IMR-90 (cell line): ENCODE data around the gene OTOGL. TPM values are rescaled to one million over a fixed set of nuclear protein-coding genes. Genes with fewer than 3 reads are reported as not detected.

Source experiments
- ATAC-seq: fragments of 200-7000 bp; cut with Tn5 transposase; 2 replicates; pipeline ENCODE4 v1.9.1; 2020; ENCODE audit warnings: low read depth, mild to moderate bottlenecking, moderate library complexity
- BruUV-seq: library from RNA; stranded (reverse); fragments of 400-500 nt; replicated peaks from 2 replicates; lab custom pipeline; 2021; lab: Mats Ljungman, UMichigan
- CTCF ChIA-PET: fragments of 300-600 bp; formaldehyde crosslinking; extraction: SDS; loops from one replicate; lab custom pipeline; 2021; ENCODE audit warnings: antibody characterized with exemption; lab: Yijun Ruan, JAX
- POLR2A ChIA-PET: fragments of 300-600 bp; sonication (Branson Sonifier 250); formaldehyde crosslinking; loops from one replicate; lab custom pipeline; 2022; ENCODE audit warnings: antibody characterized with exemption; ENCODE audit not compliant: unreplicated experiment; lab: Charles Lee
- DNase-seq: peaks from one replicate; pipeline ENCODE4 v3.0.0; 2013
- H2AFZ ChIP-seq: replicated peaks from 2 replicates; pipeline ENCODE3; 2013; ENCODE audit warnings: low read length, mild to moderate bottlenecking; ENCODE audit not compliant: poor library complexity
- H2AK5ac ChIP-seq: 2 replicates; pipeline ENCODE4 v1.6.1; 2013; ENCODE audit warnings: low read depth, low read length, inconsistent platforms
- H2AK9ac ChIP-seq: replicated peaks from 2 replicates; pipeline ENCODE3; 2013; ENCODE audit warnings: mild to moderate bottlenecking, low read depth, low read length, moderate library complexity; ENCODE audit not compliant: poor library complexity
- H2BK120ac ChIP-seq: 2 replicates; pipeline ENCODE4 v1.6.1; 2013; ENCODE audit warnings: low read depth, low read length, inconsistent platforms
- H2BK15ac ChIP-seq: 3 replicates; pipeline ENCODE4 v1.6.1; 2013; ENCODE audit warnings: low read depth, low read length, inconsistent platforms
- H2BK20ac ChIP-seq: 2 replicates; pipeline ENCODE4 v1.6.1; 2013; ENCODE audit warnings: low read depth, mild to moderate bottlenecking, inconsistent platforms, low read length, moderate library complexity
- H2BK5ac ChIP-seq: 2 replicates; pipeline ENCODE4 v1.6.1; 2013; ENCODE audit warnings: mild to moderate bottlenecking, low read depth, low read length, inconsistent platforms; ENCODE audit not compliant: poor library complexity, severe bottlenecking
- H3K14ac ChIP-seq: replicated peaks from 2 replicates; pipeline ENCODE4 v1.6.1; 2013; ENCODE audit warnings: low read depth, low read length, inconsistent platforms
- H3K18ac ChIP-seq: 2 replicates; pipeline ENCODE4 v1.6.1; 2013; ENCODE audit warnings: low read depth, low read length, control low read depth
- H3K23ac ChIP-seq: 2 replicates; pipeline ENCODE4 v1.6.1; 2013; ENCODE audit warnings: low read depth, low read length, inconsistent platforms
- H3K27ac ChIP-seq: 2 replicates; pipeline ENCODE4 v1.5.1; 2013; ENCODE audit warnings: mild to moderate bottlenecking, control low read depth, low read length; ENCODE audit not compliant: insufficient read depth
- H3K27me3 ChIP-seq: 2 replicates; pipeline ENCODE4 v1.6.1; 2013; ENCODE audit warnings: low read length; ENCODE audit not compliant: control insufficient read depth, insufficient read depth
- H3K36me3 ChIP-seq: 2 replicates; pipeline ENCODE4 v1.6.1; 2013; ENCODE audit warnings: low read length, mixed read lengths; ENCODE audit not compliant: control insufficient read depth, insufficient read depth
- H3K4ac ChIP-seq: 2 replicates; pipeline ENCODE4 v1.6.1; 2013; ENCODE audit warnings: low read depth, low read length, inconsistent platforms
- H3K4me1 ChIP-seq: 2 replicates; pipeline ENCODE4 v1.6.1; 2013; ENCODE audit warnings: low read length, mixed read lengths; ENCODE audit not compliant: control insufficient read depth, insufficient read depth
- H3K4me2 ChIP-seq: 2 replicates; pipeline ENCODE4 v1.6.1; 2013; ENCODE audit warnings: low read depth, mild to moderate bottlenecking, control low read depth, low read length, moderate library complexity
- H3K4me3 ChIP-seq: 2 replicates; pipeline ENCODE4 v1.5.1; 2013; ENCODE audit warnings: low read depth, mild to moderate bottlenecking, control low read depth, low read length, moderate library complexity; ENCODE audit not compliant: insufficient read depth
- H3K56ac ChIP-seq: 2 replicates; pipeline ENCODE4 v1.6.1; 2013; ENCODE audit warnings: low read length, inconsistent platforms; ENCODE audit not compliant: insufficient read depth; ENCODE audit errors: extremely low read depth
- H3K79me1 ChIP-seq, 2 experiments: 2 replicates each; pipeline ENCODE4 v1.6.1; 2013; ENCODE audit warnings: low read length in 2 of 2, inconsistent platforms in 1 of 2, low read depth in 1 of 2
- H3K9ac ChIP-seq: 2 replicates; pipeline ENCODE4 v1.6.1; 2013; ENCODE audit warnings: low read depth, low read length, control low read depth
- H3K9me1 ChIP-seq: 2 replicates; pipeline ENCODE4 v1.6.1; 2013; ENCODE audit warnings: low read length, inconsistent platforms; ENCODE audit not compliant: insufficient read depth
- H3K9me3 ChIP-seq: 2 replicates; pipeline ENCODE4 v1.6.1; 2013; ENCODE audit warnings: low read length; ENCODE audit not compliant: control insufficient read depth, insufficient read depth
- H4K20me1 ChIP-seq: 2 replicates; pipeline ENCODE4 v1.6.1; 2013; ENCODE audit warnings: low read length, inconsistent platforms; ENCODE audit not compliant: insufficient read depth
- H4K5ac ChIP-seq: 2 replicates; pipeline ENCODE4 v1.6.1; 2013; ENCODE audit warnings: mild to moderate bottlenecking, low read depth, low read length, control low read depth
- H4K8ac ChIP-seq, 2 experiments: 2 replicates each; pipeline ENCODE4 v1.6.1; 2013; ENCODE audit warnings: low read depth in 2 of 2, low read length in 2 of 2, control low read depth in 1 of 2, inconsistent platforms in 1 of 2
- H4K91ac ChIP-seq: 2 replicates; pipeline ENCODE4 v1.6.1; 2013; ENCODE audit warnings: low read depth, low read length, inconsistent platforms; ENCODE audit not compliant: insufficient read depth
- BHLHE40 ChIP-seq: fragments of 150-350 bp; IDR thresholded peaks from 2 replicates; pipeline ENCODE4 v1.6.1; 2016; ENCODE audit warnings: mild to moderate bottlenecking, low read depth, low read length
- CHD1 ChIP-seq: IDR thresholded peaks from 2 replicates; pipeline ENCODE4 v1.6.1; 2012; ENCODE audit warnings: low read depth, low read length, improper control_type of control experiment
- FOS ChIP-seq: fragments of 150-350 bp; IDR thresholded peaks from 2 replicates; pipeline ENCODE4 v1.6.1; 2016; ENCODE audit warnings: low read depth, low read length
- MAFK ChIP-seq: IDR thresholded peaks from 2 replicates; pipeline ENCODE4 v1.6.1; 2012; ENCODE audit warnings: low read depth, low read length, improper control_type of control experiment
- MAZ ChIP-seq: IDR thresholded peaks from 2 replicates; pipeline ENCODE4 v1.6.1; 2012; ENCODE audit warnings: low read depth, mild to moderate bottlenecking, low read length, improper control_type of control experiment, moderate library complexity, borderline replicate concordance
- POLR2A ChIP-seq: IDR thresholded peaks from 2 replicates; pipeline ENCODE4 v1.6.1; 2012; ENCODE audit warnings: mild to moderate bottlenecking, low read depth, low read length
- RAD21 ChIP-seq: IDR thresholded peaks from 2 replicates; pipeline ENCODE4 v1.6.1; 2012; ENCODE audit warnings: low read length, improper control_type of control experiment
- RCOR1 ChIP-seq: IDR thresholded peaks from 2 replicates; pipeline ENCODE4 v1.6.1; 2012; ENCODE audit warnings: mild to moderate bottlenecking, low read length, improper control_type of control experiment; ENCODE audit not compliant: insufficient replicate concordance
- USF2 ChIP-seq: fragments of 150-350 bp; IDR thresholded peaks from 2 replicates; pipeline ENCODE4 v1.6.1; 2017; ENCODE audit warnings: mild to moderate bottlenecking, antibody characterized with exemption, low read length, low read depth
- dilution Hi-C: fragments of 300-500 bp; cut with HindIII; formaldehyde crosslinking; loops from one replicate; pipeline ENCODE4 v1.14.3; 2018; ENCODE audit warnings: low sequenced_read_pairs; ENCODE audit not compliant: unreplicated experiment
- in situ Hi-C: fragments of 300-500 bp; cut with MboI; formaldehyde crosslinking; loops from 3 replicates; pipeline ENCODE4 v1.14.3; 2019; ENCODE audit warnings: low sequenced_read_pairs, inconsistent platforms, mixed read lengths
- intact Hi-C: fragments of 100-400 bp; cut with micrococcal nuclease; formaldehyde crosslinking; loops from 2 replicates; pipeline ENCODE4 v1.10.0; 2022
- polyA plus RNA-seq, 3 experiments: library from polyadenylated mRNA; depleted of rRNA; stranded (reverse); fragments of >200 nt; gene quantifications; 2 replicates each; pipeline ENCODE4 v1.2.3, GENCODE V29; 2012; ENCODE audit warnings: low replicate concordance in 1 of 3
- total RNA-seq: library from RNA; depleted of rRNA; stranded (reverse); fragments of >200 nt; gene quantifications from 2 replicates; pipeline ENCODE4 v1.2.3, GENCODE V29; 2012
- TF ChIP-seq, protein P1 (sequence below): conservative IDR thresholded peaks from 2 replicates; pipeline ENCODE4 v1.5.1; 2012; ENCODE audit warnings: mild to moderate bottlenecking, low read depth, low read length, improper control_type of control experiment

OTOGL gene
- total and polyA plus RNA-seq, 2 of the 4 experiments (the other 2 are of a cell fraction) = 0.10 to 0.18 TPM

GRCh38 chr12:80235944-80236343 lies 136.6 kb downstream of the OTOGL start:
- TF ChIP-seq POLR2A (no peak), BHLHE40 (no peak), RCOR1 (no peak), FOS (no peak), CHD1 (no peak), MAFK (no peak), RAD21 (no peak), MAZ (no peak), USF2 (no peak)
- TF ChIP-seq, protein P1, sequence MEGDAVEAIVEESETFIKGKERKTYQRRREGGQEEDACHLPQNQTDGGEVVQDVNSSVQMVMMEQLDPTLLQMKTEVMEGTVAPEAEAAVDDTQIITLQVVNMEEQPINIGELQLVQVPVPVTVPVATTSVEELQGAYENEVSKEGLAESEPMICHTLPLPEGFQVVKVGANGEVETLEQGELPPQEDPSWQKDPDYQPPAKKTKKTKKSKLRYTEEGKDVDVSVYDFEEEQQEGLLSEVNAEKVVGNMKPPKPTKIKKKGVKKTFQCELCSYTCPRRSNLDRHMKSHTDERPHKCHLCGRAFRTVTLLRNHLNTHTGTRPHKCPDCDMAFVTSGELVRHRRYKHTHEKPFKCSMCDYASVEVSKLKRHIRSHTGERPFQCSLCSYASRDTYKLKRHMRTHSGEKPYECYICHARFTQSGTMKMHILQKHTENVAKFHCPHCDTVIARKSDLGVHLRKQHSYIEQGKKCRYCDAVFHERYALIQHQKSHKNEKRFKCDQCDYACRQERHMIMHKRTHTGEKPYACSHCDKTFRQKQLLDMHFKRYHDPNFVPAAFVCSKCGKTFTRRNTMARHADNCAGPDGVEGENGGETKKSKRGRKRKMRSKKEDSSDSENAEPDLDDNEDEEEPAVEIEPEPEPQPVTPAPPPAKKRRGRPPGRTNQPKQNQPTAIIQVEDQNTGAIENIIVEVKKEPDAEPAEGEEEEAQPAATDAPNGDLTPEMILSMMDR = no peak
- Histone ChIP-seq H2AFZ (no peak overlapping the region), H3K4ac (no peak overlapping the region), H3K79me1 (no peaks in the 10 kb centered on the region), H2AK9ac (no peak overlapping the region), H3K4me2 (no peak overlapping the region), H3K14ac (no peak overlapping the region), H3K9ac (no peak overlapping the region), H2AK5ac (no peak overlapping the region), H3K4me1 (no peaks in the 10 kb centered on the region), H2BK5ac (no peak overlapping the region), H3K4me3 (no peak overlapping the region), H2BK120ac (no peak overlapping the region), H3K27me3 (no peaks in the 10 kb centered on the region), H3K9me1 (no peaks in the 10 kb centered on the region; the same call in 1 of the 2 replicates), H3K56ac (no peak overlapping the region), H3K27ac (no peak overlapping the region), H3K36me3 (no peaks in the 10 kb centered on the region), H3K9me3 (no peaks in the 10 kb centered on the region), H3K18ac (no peak overlapping the region), H4K5ac (no peak overlapping the region), H2BK20ac (no peak overlapping the region), H4K91ac (no peak overlapping the region), H3K23ac (no peak overlapping the region), H4K8ac (no peak overlapping the region), H2BK15ac (no peak overlapping the region), H4K20me1 (no peaks in the 10 kb centered on the region)
- no peak for DNase-seq
- BruUV-seq = no TSS peak
- in situ Hi-C loops = no loop called here
- dilution Hi-C loops = no loop called here
- CTCF ChIA-PET = no interaction called here
- ATAC-seq = no peak
- POLR2A ChIA-PET = no interaction called here
- intact Hi-C loops = loop anchor here (5.0 kb wide), 1 partner anchor 34 kb away; no protein-coding TSS in a partner anchor
